K562 treated with DMSO at 1 percent for 24 hours (cell line): ENCODE measurements around the gene WASHC4. TPM values are rescaled to one million over a fixed set of nuclear protein-coding genes. Genes with fewer than 3 reads are reported as not detected.

Experiments used
- total RNA-seq: library from RNA; unstranded; fragments of 300-600 nt; gene quantifications from 2 replicates; pipeline ENCODE4 v1.2.3, GENCODE V29; 2022; ENCODE audit warnings: low read depth; ENCODE audit not compliant: insufficient read depth

Gene WASHC4
- total RNA-seq, result 8.9 and 11.1 TPM in 2 replicates

GRCh38 chr12:105107494-105108371 lies at the start of gene WASHC4:
Gene WASHC4, plus strand, starts transcription at chr12:105107731. Its CDS starts 70 bp downstream, at chr12:105107801.

GRCh38 chr12:105084251-105085250 lies 23.0 kb upstream of the WASHC4 start, which contains the start of gene ALDH1L2:
Gene ALDH1L2, minus strand, starts transcription at chr12:105084458. Its CDS starts 22 bp downstream, at chr12:105084436.

Other genes with a start within 250 kb of the WASHC4 start
- 2.6 and 5.9 TPM in 2 replicates for gene SLC41A2, start 149.4 kb upstream of the WASHC4 start, total RNA-seq
- 6.4 and 7.5 TPM in 2 replicates for gene NOPCHAP1, start 121.4 kb upstream of the WASHC4 start, total RNA-seq
- gene ALDH1L2, start 23.3 kb upstream of the WASHC4 start, total RNA-seq, result 11.3 and 11.6 TPM in 2 replicates
- gene APPL2, start 128.4 kb downstream of the WASHC4 start, total RNA-seq, result 7.1 and 9.0 TPM in 2 replicates
- 1.2 and 1.7 TPM in 2 replicates for gene C12orf75, start 223.0 kb downstream of the WASHC4 start, total RNA-seq